HG03103 (cell line): ENCODE data around the gene HOTAIR.

Source experiments
- ATAC-seq: cut with Tn5 transposase; IDR thresholded peaks from one replicate; pipeline ENCODE4 v1.9.1; 2021; ENCODE audit warnings: low read depth; ENCODE audit not compliant: unreplicated experiment

HOTAIR gene

GRCh38 chr12:54000116-54001114 is 25.7 kb upstream of the HOTAIR start, which contains the start of gene HOXC9:
HOXC9 (plus strand) TSS chr12:54000161; CDS start chr12:54000189, 28 bp downstream.
- ATAC-seq = no peak

DNA sequence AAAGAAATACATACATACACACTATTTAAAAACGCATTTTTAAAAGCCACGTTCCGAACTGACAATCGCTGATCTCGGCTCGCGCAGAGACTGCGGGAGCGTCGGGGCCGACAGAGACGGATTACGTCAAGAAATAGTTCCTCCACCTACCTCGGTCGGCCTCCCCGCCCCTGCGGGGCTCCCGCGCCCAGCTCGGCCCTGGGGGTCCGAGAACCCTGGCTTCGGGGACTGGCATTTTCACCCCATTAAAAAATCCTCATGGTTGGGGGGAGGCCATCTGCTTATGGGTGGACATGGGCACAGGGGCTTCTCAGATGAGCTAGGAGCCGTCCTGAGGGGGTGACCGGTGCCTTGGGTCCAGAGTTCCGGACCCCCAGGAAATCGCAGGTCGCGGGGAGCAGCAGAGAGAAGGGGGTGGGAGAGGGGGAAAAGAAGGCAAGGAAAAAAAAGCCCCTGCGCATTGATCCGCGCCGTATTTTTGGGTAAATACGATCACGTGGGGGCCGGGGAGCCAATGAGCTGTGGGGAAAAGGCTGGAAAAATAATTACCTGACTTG is 24.9 kb upstream of the HOTAIR start:
- no peak for ATAC-seq

DNA sequence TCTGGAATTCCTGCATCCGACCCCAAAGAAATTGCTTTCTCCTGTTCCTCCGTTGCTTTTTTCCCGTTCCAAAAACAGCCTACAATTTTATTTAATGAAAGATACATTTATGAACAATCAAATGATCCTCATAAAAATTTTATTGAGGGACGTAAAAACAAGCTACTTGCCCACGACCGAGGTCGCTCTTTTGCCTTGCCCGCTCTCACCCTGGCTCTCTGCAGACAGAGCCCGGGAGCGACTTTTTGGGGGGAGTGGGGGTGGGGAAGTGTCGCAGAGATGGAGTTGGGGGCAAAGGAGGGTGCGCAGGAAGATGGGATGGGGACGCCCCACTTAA is 24.1 kb upstream of the HOTAIR start:
- no peak for ATAC-seq

DNA sequence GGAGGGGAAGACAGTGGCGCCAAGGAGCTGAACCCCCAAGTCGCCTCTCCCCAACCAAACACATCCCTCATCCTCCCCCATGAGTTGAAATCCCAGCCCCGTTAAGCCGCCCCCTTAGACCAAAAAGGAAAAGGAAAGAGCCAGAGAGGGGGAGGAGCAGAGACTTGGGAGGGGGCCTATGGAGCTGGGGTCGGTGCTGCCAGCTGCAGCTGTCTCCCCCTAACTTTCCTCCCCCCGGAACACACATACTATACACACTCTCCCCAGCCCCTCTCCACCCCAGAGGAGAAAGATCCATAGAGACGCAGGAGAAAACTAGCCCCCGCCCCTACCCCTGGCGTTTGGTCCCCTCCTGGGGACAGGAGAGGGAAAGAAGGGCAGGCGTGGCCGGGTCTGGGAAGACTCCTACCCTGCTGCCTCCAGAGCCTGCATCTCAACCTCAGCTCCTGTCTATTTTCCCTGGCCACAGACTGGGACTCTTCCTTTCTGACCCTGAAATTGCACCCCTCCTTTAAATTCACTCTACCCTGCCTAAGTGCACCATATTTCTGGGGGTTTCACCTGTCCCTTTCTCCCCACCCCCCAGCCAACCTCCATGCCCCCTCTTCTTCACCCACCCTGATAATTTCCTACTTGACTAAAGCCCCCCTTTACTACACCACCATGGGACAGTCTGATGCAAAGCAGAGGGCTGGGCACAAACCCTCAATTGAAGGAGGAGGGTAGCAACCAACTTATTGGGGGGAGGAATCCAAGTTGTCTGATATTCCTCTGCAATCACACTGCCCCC is 23.6 kb upstream of the HOTAIR start:
- ATAC-seq = no peak

DNA sequence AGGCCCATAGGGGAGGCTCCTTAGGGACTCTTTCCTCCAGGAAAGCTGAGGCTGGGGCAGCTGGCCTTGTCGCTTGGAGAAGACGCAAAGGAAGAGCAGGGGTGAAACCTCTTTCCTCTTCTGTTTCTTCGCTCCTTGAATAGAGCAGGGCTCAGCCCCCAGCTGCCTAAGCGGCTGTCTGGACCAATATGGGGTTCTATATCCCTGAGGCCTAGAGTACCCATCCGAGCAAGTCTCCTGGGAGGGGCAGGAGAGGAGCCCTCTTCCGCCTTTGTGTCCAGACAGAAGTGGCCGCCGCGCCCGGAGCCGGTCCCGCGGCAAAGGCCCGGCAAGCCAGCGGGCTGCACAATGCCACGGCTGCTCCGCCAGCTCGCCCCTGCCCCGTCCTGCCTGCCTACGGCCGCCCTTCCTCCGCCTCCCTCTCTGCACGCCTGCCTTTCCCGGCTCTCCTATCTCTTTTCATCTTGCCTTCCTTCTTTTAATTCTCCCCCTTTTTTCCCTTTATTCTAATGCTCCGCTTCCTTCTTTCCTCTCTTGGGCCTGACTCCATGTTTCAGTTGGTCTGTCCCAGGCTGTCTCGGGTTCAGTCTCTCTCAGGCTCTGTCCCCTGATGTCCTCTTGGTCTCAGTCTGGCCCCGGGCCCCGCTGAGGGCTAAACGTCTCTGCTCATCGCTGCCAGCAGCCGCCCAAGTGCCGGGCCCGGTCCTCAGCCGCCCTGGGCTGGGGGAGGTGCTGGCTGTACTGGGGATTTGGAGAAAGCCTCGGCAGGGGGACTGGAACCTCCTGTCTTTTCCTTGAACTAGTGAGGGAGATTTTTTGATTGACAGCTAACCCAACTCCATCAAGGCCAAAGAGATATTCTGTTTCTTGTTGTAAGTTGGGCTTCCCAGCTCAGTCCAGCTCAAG is 22.7 kb upstream of the HOTAIR start:
- no peak for ATAC-seq

- ATAC-seq = no peak
These were observed 21.8 kb upstream of the HOTAIR start for GRCh38 chr12:53996240-53997203.

DNA sequence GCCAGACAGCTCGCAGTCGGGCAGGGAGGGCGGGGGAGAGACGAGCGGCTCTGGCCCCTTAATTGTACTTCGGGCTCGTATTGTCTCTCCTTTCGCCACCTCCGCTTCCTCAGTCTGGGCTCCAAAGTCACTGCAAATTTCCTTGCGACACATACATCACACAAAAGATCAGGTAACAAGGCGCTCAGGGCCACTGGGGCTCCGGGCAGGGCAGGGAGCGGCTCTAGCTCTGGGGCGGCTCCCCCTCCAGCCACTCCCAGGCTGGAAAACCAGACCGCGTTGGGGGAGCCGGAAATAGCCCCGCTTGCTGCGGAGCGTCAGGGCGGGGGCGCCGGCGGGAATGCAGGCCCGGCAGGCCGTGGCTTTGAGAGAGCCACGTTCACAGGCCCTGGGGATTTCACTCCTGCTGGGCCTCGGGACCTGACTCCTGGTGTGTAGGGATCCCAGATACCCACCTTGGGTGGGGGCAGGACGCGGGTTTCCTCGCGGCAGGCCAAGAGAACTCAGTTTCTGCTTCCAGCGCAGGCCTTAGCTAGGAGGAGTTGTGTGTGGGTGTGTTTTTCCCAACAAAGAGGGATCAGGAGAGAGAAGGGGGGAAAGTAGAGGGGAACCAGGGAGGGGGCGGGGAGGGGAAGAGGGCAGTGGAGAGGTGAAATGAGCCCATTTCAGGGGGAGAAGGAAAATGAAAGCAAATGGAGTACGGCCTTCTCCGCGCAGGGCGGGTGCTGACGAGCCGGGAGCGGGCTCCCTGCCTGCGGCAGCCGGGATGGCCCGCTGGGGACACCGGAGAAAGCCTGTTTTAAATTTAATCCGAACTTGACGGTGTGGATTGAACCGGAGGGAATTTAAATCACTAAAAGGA is 20.9 kb upstream of the HOTAIR start:
- no peak for ATAC-seq

DNA sequence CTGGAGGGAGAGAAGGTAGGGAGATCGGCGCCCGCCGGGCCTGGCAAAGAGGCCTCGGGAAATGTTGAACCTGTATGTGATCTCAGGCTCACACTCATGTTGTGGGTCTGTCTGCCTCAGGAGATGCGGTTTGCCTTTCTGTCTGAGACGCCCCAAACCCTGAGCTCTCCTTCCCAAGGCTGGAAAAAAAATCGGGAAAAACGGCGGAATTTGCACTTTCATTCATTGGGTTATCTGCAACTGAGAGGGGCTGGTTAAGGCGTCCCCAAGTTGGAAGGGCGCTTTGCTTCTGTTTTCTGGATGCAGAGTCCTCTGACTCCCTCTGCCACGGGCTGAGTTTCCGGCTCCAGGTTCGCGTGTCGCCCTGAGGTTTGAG is 20.2 kb upstream of the HOTAIR start:
- ATAC-seq = no peak

DNA sequence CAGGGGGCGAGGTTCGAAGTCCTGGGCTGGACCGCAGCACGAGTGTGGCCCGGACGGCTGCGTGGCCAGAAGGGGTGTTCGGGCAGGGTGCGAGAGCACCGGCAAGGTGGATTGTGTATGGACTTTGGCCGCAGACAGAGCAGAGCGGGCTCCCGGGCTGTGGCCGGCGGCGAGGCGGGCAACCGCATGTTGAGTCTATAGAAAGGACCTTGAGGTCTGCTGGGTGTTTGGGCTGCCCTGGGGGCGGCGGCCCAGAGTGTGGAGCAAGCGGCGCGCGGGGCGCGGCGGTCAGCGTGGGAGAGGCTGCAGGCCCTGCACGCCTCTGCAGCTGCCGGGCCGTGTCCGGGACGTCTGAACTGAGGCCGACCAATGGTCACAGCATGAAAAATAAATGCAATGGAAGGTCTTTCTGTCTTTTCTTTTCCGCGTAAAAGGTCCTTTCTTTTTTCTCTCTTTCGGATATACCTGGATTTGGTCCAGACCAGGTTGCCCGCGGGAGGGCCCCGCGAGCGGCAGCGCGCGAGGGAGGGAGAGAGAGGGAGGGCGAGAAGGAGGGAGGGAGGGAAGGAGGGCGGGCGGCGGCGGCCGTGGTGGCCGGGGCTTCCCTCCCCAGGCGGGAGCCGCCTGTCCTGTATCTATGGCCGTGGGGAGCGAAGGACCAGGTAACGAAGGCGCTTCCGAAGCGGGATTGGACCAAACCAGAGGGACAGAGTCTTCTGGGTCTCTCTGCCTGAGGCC is 19.7 kb upstream of the HOTAIR start:
- no peak for ATAC-seq

- ATAC-seq = no peak
These were observed 19.2 kb upstream of the HOTAIR start for GRCh38 chr12:53994009-53994263.

- ATAC-seq = no peak
These were observed 18.6 kb upstream of the HOTAIR start for GRCh38 chr12:53993162-53994008.

- ATAC-seq = no peak
These were observed 17.7 kb upstream of the HOTAIR start for GRCh38 chr12:53992377-53992889.

- no peak for ATAC-seq
These were observed 16.3 kb upstream of the HOTAIR start for GRCh38 chr12:53991077-53991460.

DNA sequence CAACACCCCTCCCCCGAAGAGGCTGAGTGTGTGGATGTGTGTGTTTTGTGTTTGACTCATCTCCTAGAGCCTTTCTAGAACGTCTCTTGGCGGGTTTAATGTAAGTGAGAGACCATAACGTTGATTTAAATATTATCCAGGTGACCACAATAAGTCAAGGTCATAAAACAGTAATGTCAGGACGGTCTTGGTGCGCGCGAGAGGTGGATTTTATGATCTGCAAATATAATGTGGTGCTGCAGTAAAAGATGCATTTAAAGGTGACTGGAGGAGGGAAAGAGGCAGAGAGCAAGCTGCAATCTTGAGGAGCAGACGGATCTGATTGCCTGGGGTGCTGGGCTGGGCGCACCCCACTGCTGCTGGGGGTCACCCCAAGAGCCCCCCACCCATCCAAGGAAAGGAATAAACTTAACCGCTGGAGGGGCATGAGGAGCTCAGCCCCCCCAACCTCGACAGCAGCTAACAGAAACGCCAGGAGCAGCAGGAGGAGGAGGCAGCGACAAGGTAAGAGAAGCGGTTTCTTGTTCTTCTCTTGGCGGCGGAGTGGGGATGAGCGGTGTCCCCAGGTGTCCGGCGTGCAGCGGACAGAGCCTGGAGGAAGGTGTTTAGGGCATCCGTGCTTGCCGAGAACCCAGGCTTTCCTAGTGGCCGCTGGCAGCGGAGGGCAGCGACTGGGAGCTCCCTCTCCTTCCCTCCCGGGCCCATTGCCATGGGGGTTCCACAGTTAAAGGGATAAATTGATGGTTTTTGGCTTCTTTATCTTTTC is 15.7 kb upstream of the HOTAIR start:
- no peak for ATAC-seq

DNA sequence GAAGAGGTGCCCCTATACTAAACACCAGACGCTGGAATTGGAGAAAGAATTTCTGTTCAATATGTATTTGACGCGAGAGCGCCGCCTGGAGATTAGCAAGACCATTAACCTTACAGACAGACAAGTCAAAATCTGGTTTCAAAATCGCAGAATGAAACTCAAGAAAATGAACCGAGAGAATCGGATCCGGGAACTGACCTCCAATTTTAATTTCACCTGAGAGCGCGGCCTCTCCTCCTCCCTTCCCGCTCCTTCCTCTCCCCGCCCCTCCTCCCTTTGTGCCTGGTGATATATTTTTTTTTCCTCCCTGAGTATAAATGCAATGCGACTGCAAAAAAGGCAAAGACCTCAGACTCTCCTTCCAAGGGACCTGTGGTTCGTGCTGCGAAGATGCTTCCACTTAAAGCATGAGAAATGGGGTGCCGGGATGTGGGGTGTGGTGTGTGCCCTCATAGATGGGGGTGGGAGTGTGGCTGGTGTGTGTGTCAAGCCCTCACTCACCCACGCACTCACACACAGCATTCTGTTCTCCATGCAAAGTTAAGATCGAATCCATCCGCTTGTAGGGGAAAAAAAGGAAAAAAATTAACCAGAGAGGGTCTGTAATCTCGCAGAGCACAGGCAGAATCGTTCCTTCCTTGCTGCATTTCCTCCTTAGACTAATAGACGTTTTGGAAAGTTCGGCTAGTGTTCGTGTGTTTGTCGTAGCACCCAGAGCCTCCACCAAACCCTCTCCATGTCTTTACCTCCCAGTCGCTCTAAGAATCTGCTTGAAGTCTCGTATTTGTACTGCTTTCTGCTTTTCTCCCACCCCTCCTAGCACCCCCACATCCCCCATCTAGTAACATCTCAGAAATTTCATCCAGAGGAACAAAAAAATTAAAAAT is 14.7 kb upstream of the HOTAIR start:
- no peak for ATAC-seq
